Measurements from ENCODE around the gene NFYA.

DNA sequence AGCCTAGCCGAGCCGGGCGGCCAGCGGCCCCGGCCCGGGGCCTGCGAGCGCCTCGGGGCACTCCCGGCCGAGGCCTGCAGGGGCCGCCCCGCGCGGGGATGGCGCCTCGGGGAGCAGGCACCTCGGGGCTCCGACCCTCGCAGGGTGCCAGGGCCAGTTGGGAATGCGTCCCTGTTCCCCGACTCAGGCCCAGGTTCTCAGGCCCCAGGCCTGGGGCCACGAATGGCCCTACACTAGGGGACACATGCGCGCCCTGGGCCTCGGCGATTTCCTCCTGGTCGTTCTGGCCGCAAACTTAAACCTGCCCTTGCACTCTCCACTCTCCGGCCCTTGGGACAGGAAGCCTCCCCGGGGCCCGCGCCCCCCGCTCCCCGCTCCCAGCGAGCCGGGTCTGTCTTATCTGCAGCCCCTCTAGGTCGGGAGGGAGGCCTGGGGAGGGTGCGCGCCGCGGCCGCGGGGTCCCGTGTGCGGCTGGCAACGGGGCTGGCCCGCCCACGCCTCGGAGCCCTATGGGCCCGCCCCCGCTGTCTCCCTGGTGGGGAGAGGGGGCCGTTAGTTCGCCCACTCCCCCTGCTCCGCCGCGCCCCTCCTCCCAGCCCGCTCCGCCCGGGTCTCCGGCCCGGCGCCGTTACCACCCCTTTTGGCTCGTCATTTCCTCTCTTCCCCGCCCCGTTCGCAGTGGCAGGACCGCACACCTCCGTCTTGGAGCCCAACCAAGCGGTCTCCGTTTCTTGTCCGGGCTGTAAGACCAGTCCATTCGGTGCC is 611 bp downstream of the NFYA start:
- TF ChIP-seq, protein P1, sequence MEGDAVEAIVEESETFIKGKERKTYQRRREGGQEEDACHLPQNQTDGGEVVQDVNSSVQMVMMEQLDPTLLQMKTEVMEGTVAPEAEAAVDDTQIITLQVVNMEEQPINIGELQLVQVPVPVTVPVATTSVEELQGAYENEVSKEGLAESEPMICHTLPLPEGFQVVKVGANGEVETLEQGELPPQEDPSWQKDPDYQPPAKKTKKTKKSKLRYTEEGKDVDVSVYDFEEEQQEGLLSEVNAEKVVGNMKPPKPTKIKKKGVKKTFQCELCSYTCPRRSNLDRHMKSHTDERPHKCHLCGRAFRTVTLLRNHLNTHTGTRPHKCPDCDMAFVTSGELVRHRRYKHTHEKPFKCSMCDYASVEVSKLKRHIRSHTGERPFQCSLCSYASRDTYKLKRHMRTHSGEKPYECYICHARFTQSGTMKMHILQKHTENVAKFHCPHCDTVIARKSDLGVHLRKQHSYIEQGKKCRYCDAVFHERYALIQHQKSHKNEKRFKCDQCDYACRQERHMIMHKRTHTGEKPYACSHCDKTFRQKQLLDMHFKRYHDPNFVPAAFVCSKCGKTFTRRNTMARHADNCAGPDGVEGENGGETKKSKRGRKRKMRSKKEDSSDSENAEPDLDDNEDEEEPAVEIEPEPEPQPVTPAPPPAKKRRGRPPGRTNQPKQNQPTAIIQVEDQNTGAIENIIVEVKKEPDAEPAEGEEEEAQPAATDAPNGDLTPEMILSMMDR (IDR thresholded peaks at IDR 0.05): peak in 5 of 6 experiments; percentile 25 to 70 (median 45)
- TF ChIP-seq POLR2A (IDR thresholded peaks at IDR 0.05): peak; percentile 96 to 97
